GM18858 (cell line): ENCODE measurements around the gene UCMA.
"Not testable (repeated sequence)": the region's sequence is repeated elsewhere in the genome, so short reads cannot be mapped to it uniquely, and the experiment has no call there.

Experiments
- ATAC-seq: cut with Tn5 transposase; IDR thresholded peaks from one replicate; pipeline ENCODE4 v1.9.1; 2021; ENCODE audit not compliant: unreplicated experiment

The UCMA gene, protein sequence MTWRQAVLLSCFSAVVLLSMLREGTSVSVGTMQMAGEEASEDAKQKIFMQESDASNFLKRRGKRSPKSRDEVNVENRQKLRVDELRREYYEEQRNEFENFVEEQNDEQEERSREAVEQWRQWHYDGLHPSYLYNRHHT

GRCh38 chr10:13234172-13234571 lies at the start of gene UCMA:
Gene UCMA (minus strand): TSS chr10:13234374. CDS start chr10:13234258, 116 bp downstream.
- ATAC-seq: no peak

GRCh38 chr10:13282348-13282747 lies 48.2 kb upstream of the UCMA start:
- not testable (repeated sequence) for ATAC-seq

DNA sequence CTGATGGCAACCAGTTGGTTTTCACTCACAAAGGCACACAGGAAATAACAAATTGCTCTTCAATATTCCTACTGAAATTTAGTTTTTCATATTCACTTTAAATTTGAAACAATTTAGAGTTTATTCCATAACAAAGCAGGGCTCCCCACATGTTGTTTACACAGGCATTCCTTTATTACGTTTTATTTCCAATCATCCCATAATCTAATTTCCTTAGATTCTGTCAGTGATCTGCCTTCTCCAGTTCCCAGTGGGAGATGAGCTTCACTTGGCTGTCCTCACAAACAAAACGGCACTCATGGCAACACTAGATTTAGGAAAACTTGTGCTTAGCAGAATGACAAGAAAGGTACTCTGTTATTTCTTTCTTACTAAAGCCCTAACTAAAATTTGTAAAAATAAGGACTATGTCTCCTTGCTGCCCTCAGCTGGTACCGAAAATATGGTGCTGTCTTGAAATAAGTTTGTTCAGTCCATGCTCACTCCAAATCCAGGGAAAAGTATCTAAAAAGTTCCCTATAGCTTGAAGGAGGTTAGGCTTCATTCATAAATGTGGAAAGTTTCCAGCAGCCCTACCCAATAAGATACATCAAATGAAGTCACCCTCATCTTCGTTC lies 42.7 kb upstream of the UCMA start:
- ATAC-seq: no peak

DNA sequence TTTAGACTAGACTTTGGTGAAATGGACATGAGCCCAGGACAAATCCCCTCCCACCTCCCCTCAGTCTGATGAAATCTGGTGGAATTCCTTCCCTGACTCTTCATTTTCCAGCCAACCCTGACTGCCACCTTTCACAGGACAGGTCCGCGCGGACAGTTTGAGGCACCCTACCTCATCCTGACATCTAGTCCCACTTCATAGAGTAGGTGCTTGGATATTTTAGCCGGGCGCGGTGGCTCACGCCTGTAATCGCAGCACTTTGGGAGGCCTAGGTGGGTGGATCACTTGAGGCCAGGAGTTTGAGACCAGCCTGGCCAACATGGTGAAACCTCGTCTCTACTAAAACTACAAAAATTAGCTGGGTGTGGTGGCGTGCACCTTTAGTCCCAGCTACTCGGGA lies 42.0 kb upstream of the UCMA start:
- not testable (repeated sequence) for ATAC-seq

DNA sequence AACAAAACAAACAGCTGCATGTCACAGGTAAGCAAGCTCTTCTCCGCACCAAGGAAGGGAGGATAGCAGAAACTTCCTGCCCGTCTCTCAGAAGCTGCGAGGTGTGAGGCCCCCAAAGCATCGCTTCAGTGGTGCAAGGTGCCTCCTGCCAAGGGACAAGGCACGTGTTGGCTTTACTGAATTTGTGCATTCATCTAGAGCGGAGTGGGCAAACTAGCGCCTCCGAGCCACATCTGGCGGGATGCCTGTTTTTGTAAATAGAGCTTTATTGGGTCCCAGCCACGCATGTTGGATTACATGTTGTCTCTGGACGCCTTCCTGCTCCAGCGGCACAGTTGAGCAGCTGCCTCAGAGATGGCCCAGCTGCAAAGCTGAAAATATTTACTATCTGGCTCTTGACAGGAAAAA lies 38.0 kb upstream of the UCMA start:
- no peak for ATAC-seq

DNA sequence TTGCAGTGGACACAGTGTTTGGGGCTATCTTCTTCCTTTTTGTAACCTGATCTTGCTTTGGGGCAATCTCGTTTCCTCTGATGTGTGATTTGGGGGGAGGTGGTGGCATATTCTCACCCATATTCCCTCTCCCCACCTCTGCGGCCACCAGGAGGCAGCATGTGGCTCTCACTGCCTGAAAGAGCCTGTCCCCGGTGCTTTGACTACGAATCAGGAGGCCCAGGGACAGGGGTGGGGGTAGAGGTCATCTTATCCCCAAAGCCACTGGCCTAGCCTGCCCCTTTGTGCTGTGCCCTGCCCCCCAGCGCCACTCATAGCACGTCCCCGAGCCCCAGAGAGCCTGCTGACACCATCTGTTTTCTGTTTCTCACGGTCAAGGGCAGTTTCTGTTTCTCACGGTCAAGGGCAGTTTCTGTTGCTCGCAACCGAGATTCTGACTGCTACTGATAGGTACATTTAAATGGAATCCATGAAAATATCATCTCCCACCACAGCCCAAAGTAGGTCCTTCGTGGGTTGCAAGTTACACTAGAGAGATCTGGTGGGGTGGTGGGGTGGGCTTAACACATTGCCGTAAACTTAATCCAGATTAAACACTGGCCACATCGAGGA lies 37.5 kb upstream of the UCMA start:
- ATAC-seq: peak; percentile 82

GRCh38 chr10:13270877-13271551 lies 36.8 kb upstream of the UCMA start:
- peak; percentile 7 for ATAC-seq

- ATAC-seq: no peak
Observed at GRCh38 chr10:13268841-13269240, 34.7 kb upstream of the UCMA start.

GRCh38 chr10:13268310-13268709 lies 34.1 kb upstream of the UCMA start:
- no peak for ATAC-seq

DNA sequence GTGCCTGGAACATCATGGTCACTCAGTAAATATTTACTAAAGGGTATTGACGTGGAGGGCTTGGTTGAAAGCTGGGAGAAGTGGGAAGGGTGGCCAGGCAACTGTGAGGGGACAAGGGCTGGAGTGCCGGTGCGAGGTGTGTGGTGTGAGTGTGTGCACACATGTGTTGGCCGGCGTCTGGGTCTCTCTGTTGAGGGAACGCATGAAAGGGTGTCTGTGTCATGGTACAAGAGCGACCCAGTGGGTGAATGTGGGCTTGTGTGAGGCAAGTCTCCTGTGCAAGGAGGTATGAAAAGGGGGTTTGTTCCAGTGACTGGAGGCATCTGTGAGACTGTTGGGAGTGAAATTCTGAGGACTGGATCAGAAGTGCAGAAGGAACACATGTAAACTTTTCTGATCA lies 29.4 kb upstream of the UCMA start:
- no peak for ATAC-seq

DNA sequence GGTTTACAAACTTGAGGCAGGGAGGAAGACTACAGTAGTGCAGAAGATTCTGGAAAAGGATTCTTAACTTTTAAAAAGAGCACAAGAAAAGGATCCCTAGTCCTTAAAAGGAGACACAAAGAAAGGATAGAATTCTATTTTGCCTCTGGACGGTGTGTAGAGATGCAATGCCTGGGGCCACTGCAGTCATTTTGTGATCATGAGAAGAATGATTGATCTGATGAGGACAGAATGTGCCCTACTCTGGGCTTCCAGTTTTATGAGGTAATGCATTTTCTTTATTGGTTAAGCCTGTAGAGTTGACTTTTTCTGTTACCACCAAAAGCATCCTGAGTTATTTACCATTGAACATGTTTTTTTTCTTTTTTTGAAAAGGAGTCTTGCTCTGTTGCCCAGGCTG lies 28.3 kb upstream of the UCMA start:
- ATAC-seq: no peak

DNA sequence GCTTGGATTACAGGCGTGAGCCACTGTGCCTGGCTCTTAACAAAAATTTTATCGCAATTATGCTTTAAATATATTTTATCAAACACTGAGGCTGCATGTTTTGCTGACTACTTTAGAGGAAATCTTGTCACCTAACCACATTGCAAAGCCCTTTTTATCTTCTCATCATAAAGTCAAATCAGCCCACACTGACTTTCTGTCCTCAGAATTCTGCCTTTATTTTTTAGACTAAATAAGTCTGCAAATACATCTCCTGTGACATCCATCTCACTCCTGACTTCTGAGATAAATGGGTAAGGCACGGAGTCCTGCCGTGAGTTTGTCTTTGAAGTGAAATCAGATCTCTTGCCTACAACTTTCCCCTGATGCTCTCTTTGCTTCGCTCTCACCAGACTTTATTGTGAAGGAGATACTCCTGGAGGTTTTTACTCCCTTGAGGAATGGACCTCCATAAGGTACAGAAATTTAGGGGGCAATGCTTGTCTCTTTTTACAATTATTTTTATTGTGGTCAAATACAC lies 23.5 kb upstream of the UCMA start:
- ATAC-seq: no peak

GRCh38 chr10:13256627-13257026 lies 22.5 kb upstream of the UCMA start:
- ATAC-seq: no peak

DNA sequence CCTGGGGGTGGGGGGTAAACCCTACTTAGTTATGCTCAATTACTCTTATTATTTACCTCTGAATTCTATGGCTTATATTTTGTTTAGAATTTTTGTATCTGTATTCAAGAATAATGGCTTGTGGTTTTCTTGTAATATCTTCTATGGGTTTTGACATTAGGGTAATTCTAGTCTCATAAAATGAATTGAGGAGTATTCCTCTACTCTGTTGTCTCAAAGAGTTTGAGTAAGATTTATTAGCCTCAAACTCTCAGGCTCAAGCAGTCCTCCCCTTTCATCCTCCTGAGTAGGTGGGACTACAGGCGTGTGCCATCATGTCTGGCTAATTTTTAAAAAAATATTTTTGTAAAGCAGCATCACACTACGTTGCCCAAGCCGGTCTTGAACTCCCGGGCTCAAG lies 19.6 kb upstream of the UCMA start:
- no peak for ATAC-seq

DNA sequence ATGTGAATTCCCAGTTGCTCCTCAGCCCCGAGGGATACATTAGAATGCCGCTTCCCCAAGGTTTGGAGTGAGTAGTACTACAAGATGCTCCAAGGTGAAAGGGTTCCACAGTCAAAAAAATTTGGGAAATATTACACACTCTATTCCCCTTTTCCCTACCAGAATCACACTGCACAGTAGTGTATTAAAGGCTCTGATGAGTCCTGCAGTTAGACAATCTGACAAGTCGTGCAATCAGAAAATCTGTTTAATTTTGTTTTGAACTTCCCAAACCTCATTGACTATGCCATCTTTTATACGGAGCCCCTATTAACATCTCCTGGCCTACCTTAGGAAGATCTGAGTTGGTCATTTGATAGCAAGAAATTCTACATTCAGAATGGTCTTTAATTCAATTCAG lies 13.6 kb upstream of the UCMA start:
- ATAC-seq: no peak

GRCh38 chr10:13247246-13247645 lies 13.1 kb upstream of the UCMA start:
- ATAC-seq: no peak

DNA sequence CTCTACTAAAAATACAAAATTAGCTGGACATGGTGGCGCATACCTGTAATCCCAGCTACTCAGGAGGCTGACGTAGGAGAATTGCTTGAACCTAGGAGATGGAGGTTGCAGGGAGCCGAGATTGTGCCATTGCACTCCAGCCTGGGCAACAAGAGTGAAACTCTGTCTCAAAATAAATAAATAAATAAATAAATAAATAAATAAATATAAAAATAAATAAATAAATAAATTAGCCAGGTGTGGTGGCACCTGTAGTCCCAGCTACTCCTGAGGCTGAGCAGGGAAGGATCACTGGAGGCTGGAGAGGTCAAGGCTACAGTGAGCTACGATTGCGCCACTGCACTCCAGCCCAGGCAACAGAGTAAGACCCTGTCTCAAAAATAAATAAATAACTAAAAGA lies 8.1 kb upstream of the UCMA start:
- ATAC-seq: not testable (repeated sequence)

DNA sequence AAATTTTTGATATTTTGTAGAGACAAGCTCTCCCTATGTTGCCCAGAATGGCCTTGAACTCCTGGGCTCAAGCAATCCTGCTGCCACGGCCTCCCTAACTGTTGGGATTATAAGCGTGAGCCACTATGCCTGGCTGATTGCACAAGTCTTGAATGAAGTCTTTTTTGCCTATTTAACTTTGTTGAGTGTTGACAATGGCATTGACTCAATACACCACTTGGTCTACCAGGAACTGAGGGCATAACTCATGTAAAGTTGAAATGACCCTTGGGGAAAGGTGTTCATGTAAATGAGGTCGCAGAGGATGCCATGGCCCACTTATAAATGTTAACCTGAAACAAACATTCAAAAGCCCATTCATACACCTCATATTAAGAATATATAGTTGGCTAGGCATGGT lies 7.4 kb upstream of the UCMA start:
- ATAC-seq: no peak

DNA sequence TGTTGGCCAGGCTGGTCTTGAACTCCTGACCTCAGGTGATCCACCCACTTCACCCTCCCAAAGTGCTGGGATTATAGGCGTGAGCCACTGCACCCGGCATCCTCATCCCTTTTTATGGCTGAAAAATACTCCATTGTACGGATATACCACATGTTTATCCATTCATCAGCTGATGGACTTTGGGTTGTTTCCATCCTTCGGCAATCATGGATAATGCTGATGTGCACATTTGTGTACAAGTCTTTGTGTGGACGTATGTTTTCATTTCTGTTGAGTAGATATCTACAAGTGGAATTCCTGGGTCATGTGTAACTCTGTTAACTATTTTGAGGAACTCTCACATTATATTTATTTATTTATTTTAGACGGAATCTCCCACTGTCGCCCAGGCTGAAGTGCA lies 5.7 kb upstream of the UCMA start:
- ATAC-seq: no peak

- no peak for ATAC-seq
Observed at GRCh38 chr10:13238271-13239077, 4.3 kb upstream of the UCMA start.

- no peak for ATAC-seq
Observed at GRCh38 chr10:13236638-13237037, 2.5 kb upstream of the UCMA start.
